ENCODE measurements around the gene VRTN. TPM values are rescaled to one million over a fixed set of nuclear protein-coding genes. Genes with fewer than 3 reads are reported as not detected.
A peak's percentile ranks its signal among the peaks of the same experiment; 100 is the strongest.

The VRTN gene
- total RNA-seq, 2 donors from 2014 or later, result not detected

GRCh38 chr14:74360163-74360562 is 11.9 kb downstream of the VRTN start:
- Histone ChIP-seq H3K36me3 (no peaks in the 10 kb centered on the region), H3K9me3 (no peaks in the 10 kb centered on the region), H3K27me3 (no peaks in the 10 kb centered on the region), H3K27ac (no peak overlapping the region), H3K4me3 (no peak overlapping the region), H3K4me1 (peaks cover 0 to 4% of the 10 kb centered on the region in 2 donors)
- DNase-seq (ENCODE audit: low spot score), result no peak
- TF ChIP-seq CTCF (IDR thresholded peaks at IDR 0.05), result no peak

DNA sequence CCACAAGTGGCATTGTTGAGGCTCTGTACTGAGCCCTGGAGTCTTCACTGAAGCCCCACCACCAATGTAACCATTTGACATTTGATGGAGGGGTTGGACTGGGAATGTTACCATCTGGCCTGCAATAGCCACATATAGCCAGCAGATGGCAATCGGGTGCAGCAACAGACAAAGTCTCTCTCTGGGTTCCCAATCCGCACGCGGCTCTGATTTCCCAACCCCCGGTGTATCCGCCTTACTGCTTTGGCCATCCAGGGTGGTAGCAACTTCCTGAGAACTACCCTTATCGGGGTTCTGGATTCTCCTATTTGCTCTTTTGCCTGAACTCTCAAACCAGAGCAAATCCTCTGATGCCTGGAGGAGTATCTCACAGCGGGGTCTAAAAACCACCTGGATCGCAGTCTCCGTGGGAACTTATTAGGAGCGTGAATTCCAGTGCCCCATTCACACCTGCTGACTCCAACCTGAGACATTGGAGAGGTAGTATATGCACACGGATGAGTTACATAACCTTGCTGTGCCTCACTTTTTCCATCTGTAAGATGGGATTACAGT is 14.2 kb downstream of the VRTN start:
- TF ChIP-seq CTCF (IDR thresholded peaks at IDR 0.05), result peak; percentile 94 to 97
- H3K4me3 ChIP-seq, result no peak overlapping the region
- peaks cover 0 to 4% of the 10 kb centered on the region in 2 donors for H3K4me1 ChIP-seq
- no peaks in the 10 kb centered on the region for H3K36me3 ChIP-seq
- peak; percentile 89 for DNase-seq (ENCODE audit: low spot score)
- H3K27me3 ChIP-seq, result no peaks in the 10 kb centered on the region
- H3K9me3 ChIP-seq, result no peaks in the 10 kb centered on the region
- no peak overlapping the region for H3K27ac ChIP-seq

GRCh38 chr14:74364271-74364880 is 16.1 kb downstream of the VRTN start:
- Histone ChIP-seq H3K27ac (no peak overlapping the region), H3K36me3 (no peaks in the 10 kb centered on the region), H3K9me3 (no peaks in the 10 kb centered on the region), H3K4me1 (peaks cover 0 to 4% of the 10 kb centered on the region in 2 donors), H3K27me3 (no peaks in the 10 kb centered on the region), H3K4me3 (no peak overlapping the region)
- TF ChIP-seq CTCF (IDR thresholded peaks at IDR 0.05), result no peak
- DNase-seq (ENCODE audit: low spot score), result no peak

DNA sequence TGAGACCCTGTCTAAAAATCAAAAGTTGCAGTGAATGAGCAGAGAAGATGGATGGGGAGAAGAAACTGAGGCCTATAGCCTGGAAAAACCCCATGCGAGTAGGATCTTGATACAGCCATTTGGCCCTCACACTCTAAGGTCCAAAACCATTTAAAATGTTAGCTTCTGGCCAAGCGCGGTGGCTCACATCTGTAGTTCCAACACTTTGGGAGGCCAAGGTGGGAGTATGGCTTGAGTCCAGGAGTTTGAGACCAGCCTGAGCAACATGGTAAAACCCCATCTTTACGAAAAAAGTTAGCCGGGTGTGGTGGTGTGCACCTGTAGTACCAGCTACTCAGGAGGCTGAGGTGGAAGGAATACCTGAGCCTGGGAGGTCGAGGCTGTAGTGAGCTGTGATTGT is 19.8 kb downstream of the VRTN start:
- DNase-seq (ENCODE audit: low spot score), result no peak
- H3K4me3 ChIP-seq, result no peak overlapping the region
- no peak overlapping the region for H3K27ac ChIP-seq
- no peaks in the 10 kb centered on the region for H3K27me3 ChIP-seq
- no peak for TF ChIP-seq CTCF (IDR thresholded peaks at IDR 0.05)
- H3K4me1 ChIP-seq, result no peaks in the 10 kb centered on the region
- H3K36me3 ChIP-seq, result no peaks in the 10 kb centered on the region
- no peaks in the 10 kb centered on the region for H3K9me3 ChIP-seq

GRCh38 chr14:74368441-74368840 is 20.2 kb downstream of the VRTN start:
- Histone ChIP-seq H3K4me3 (no peak overlapping the region), H3K27ac (no peak overlapping the region), H3K9me3 (no peaks in the 10 kb centered on the region), H3K4me1 (no peaks in the 10 kb centered on the region), H3K27me3 (no peaks in the 10 kb centered on the region), H3K36me3 (no peaks in the 10 kb centered on the region)
- DNase-seq (ENCODE audit: low spot score), result no peak
- TF ChIP-seq CTCF (IDR thresholded peaks at IDR 0.05), result no peak

Measured in right atrium auricular region (tissue), 2 donors.